Measurements from ENCODE around the gene LRRK1. TPM values are rescaled to one million over a fixed set of nuclear protein-coding genes. Genes with fewer than 3 reads are reported as not detected.
"Not testable (repeated sequence)": the region's sequence is repeated elsewhere in the genome, so short reads cannot be mapped to it uniquely, and the experiment has no call there.

The LRRK1 gene
- total RNA-seq, 4 donors from 2014 or later: 9.4 to 35.5 (median 16.9) TPM

DNA sequence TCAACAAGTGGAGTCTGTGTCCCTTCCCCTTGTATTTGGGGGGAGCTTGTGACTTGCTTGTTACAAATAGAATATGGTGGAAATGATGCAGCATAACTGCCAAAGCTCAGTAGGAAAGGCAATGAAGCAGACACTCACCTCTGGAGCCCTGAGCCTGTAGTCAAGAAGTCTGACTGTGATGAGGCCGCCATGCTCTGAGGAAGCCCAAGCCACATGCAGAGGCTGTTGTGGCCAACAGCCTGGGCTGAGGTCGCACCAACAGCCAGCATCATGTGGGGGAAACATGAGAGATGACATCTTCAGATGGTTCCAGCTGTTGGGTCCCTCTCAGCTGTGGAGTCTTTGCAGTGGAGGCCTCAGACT is 171.3 kb downstream of the LRRK1 start:
- DNase-seq (ENCODE audit: low spot score) (no peak), ATAC-seq (ENCODE audit: low FRiP score) (no peak)
- TF ChIP-seq, protein P1, sequence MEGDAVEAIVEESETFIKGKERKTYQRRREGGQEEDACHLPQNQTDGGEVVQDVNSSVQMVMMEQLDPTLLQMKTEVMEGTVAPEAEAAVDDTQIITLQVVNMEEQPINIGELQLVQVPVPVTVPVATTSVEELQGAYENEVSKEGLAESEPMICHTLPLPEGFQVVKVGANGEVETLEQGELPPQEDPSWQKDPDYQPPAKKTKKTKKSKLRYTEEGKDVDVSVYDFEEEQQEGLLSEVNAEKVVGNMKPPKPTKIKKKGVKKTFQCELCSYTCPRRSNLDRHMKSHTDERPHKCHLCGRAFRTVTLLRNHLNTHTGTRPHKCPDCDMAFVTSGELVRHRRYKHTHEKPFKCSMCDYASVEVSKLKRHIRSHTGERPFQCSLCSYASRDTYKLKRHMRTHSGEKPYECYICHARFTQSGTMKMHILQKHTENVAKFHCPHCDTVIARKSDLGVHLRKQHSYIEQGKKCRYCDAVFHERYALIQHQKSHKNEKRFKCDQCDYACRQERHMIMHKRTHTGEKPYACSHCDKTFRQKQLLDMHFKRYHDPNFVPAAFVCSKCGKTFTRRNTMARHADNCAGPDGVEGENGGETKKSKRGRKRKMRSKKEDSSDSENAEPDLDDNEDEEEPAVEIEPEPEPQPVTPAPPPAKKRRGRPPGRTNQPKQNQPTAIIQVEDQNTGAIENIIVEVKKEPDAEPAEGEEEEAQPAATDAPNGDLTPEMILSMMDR (IDR thresholded peaks at IDR 0.05): no peak

DNA sequence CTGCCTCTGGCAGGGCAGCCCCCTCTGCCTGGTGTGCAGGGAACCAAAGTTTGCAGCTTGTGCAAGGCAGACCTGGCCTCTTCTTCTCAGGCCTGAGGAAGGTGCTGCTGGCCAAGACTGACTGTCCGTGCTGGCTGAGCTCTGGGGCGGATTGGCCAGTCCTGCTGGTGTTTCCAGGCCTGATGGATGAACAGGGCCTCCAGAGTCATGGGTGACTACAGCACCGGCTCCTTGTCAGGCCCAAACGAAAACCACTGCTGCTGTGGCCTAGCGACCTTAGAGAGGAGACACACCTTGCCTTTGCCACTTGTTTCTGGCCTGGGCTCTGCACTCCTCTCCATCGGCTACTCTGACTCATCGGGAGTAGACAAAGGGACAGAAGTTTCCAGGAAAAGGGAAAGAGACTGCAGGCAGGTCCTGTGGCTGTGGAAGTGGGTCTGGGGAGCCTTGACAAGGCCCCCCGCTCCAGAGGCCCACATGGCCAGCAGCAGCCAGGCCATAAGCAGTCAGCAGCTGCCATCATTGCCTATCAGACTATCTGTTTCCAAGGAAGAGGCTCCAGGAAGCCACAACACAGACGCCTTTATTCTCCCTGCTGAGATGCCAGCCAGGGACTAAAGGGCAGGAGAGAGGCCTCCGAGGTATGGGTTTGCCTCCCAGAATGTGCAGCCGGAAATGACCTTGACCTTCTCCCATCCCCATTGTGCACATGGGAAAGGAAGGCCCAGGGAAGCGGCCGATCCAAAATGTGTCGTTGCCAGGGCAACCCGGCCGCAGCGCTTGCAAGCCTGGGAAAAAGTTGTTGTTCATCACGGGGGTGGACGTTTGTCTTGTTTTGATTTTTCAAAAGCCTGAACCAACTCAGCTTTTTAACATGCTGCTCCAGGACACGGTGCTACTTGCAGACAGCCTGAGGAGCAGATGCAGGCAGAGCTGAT is 172.2 kb downstream of the LRRK1 start:
- ATAC-seq (ENCODE audit: low FRiP score): no peak
- DNase-seq (ENCODE audit: low spot score): no peak
- TF ChIP-seq, protein P1 (IDR thresholded peaks at IDR 0.05): no peak

DNA sequence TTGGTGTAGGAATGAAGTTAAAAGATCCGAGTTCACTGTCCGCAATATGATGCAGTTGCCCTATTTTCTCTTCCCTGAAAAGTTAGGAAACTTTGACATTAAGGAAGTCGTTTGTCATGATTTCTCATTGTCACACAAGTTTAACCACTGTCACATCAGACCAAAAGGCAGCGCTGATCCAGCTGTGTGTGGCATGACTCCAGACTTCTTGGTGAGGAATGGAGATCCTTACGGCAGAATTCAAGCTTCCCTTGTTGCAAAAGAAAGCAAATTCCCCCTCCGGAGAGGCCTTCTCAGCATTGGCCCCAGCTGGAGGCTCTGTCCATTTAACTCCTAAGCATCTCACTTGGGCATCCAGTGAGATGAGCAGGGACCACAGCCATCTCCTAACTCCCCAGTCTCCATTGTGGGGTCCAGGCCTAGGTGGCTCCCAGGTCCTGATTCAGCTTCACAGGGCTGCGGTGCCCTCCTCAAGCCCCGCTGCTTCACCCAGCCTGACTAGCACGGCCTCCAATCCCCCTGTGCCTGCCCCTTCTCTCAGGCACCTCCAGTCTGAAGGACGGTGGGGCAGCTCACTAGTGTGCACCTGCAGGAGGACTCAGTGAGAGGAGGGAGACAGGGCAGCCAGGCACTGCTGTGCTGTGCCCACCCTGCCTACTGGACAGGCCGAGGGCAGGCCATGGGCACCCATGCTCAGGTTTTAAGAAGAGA is 173.2 kb downstream of the LRRK1 start:
- DNase-seq (ENCODE audit: low spot score): no peak
- no peak for ATAC-seq (ENCODE audit: low FRiP score)
- TF ChIP-seq, protein P1 (IDR thresholded peaks at IDR 0.05): no peak

DNA sequence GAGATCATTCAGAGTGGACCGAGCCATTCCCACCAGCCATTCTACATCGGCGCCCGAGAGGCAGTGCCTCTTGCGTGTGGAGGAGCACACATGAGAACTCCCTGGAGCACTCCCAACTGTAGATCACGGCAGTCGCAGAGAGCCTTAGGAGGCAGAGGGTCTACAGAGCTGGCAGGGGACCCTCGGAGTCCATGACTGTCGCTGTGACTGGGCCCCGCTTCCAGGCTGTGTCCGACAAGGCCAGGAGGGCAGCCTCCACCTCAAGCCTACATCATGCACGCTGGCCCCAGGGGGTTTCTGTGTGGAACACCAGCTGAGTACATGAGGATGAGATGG is 173.7 kb downstream of the LRRK1 start:
- TF ChIP-seq, protein P1 (IDR thresholded peaks at IDR 0.05): no peak
- no peak for DNase-seq (ENCODE audit: low spot score)
- no peak for ATAC-seq (ENCODE audit: low FRiP score)

DNA sequence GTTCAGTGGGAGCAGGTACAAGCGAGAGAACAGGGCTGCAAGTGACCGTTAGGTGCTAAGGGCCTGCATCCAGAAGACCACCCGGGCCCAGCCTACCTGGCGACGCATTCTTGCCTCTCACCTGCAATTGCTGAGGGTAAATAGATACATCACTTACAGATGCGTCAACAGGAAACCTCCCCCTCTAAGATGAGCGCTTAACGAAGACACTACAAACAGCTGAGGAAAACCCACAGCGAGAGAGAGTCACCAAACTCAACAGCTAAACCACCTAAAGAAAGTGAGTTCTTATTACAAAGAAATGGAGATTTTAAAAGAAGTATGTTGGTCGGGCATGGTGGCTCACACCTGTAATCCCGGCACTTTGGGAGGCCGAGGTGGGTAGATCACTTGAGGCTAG is 174.8 kb downstream of the LRRK1 start:
- DNase-seq (ENCODE audit: low spot score) (no peak), ATAC-seq (ENCODE audit: low FRiP score) (no peak)
- TF ChIP-seq, protein P1 (IDR thresholded peaks at IDR 0.05): no peak

DNA sequence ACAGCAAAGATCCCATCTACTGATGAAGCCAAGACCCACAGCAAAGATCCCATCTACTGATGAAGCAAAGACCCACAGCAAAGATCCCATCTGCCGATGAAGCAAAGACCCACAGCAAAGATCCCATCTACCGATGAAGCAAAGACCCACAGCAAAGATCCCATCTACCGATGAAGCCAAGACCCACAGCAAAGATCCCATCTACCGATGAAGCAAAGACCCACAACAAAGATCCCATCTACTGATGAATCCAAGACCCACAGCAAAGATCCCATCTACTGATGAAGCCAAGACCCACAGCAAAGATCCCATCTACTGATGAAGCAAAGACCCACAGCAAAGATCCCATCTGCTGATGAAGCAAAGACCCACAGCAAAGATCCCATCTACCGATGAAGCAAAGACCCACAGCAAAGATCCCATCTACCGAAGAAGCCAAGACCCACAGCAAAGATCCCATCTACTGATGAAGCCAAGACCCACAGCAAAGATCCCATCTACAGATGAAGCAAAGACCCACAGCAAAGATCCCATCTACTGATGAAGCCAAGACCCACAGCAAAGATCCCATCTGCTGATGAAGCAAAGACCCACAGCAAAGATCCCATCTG is 176.7 kb downstream of the LRRK1 start:
- ATAC-seq (ENCODE audit: low FRiP score); DNase-seq (ENCODE audit: low spot score): not testable (repeated sequence)

DNA sequence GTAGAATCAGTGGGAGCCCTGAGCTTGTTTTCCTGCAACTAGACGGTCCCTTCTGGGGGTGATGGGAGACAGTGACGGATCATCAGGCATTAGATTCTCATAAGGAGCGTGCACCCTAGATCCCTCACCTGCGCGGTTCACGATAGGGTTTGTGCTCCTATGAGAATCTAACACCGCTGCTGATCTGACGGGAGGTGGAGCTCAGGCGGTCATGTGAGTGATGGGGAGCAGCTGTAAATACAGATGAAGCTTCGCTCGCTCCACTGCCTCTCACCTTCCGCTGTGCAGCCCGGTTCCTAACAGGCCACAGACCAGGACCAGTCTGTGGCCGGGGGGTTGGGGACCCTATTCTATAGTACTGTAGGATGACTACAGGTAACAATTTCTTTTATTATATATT is 178.0 kb downstream of the LRRK1 start:
- ATAC-seq (ENCODE audit: low FRiP score): no peak
- TF ChIP-seq, protein P1 (IDR thresholded peaks at IDR 0.05): no peak
- no peak for DNase-seq (ENCODE audit: low spot score)
